Osteocyte (in vitro differentiated cells): ENCODE data around the gene MMP28. TPM values are rescaled to one million over a fixed set of nuclear protein-coding genes. Genes with fewer than 3 reads are reported as not detected.
A peak's percentile ranks its signal among the peaks of the same experiment; 100 is the strongest.

ENCODE experiments used
- DNase-seq: peaks from one replicate; pipeline ENCODE4 v3.0.0; 2021; ENCODE audit warnings: mixed read lengths; ENCODE audit not compliant: unreplicated experiment; ENCODE audit errors: extremely low spot score
- H3K27ac Mint-ChIP-seq: one replicate; pipeline ENCODE4 v1.8.0; 2021; ENCODE audit warnings: mild to moderate bottlenecking, mixed read lengths; ENCODE audit not compliant: unreplicated experiment
- H3K27me3 Mint-ChIP-seq: one replicate; pipeline ENCODE4 v1.8.0; 2021; ENCODE audit warnings: mixed read lengths; ENCODE audit not compliant: unreplicated experiment
- H3K36me3 Mint-ChIP-seq: one replicate; pipeline ENCODE4 v1.8.0; 2021; ENCODE audit warnings: mixed read lengths; ENCODE audit not compliant: unreplicated experiment
- H3K4me1 Mint-ChIP-seq: one replicate; pipeline ENCODE4 v1.8.0; 2021; ENCODE audit warnings: mixed read lengths; ENCODE audit not compliant: unreplicated experiment
- H3K4me3 Mint-ChIP-seq: one replicate; pipeline ENCODE4 v1.8.0; 2021; ENCODE audit warnings: mild to moderate bottlenecking, moderate library complexity, mixed read lengths; ENCODE audit not compliant: unreplicated experiment
- H3K9me3 Mint-ChIP-seq: one replicate; pipeline ENCODE4 v1.8.0; 2021; ENCODE audit warnings: mixed read lengths; ENCODE audit not compliant: unreplicated experiment
- total RNA-seq: library from RNA; stranded (reverse); gene quantifications from 2 replicates; pipeline ENCODE4 v1.2.1, GENCODE V29; 2021
- TF ChIP-seq, protein P1 (sequence below): fragments of 200-600 bp; sonication (generic); IDR thresholded peaks from 2 replicates; pipeline ENCODE4 v1.5.0; 2021; ENCODE audit warnings: antibody characterized with exemption, mild to moderate bottlenecking, moderate library complexity

The MMP28 gene
- total RNA-seq, 1 donor from 2014 or later: 0.75 TPM

DNA sequence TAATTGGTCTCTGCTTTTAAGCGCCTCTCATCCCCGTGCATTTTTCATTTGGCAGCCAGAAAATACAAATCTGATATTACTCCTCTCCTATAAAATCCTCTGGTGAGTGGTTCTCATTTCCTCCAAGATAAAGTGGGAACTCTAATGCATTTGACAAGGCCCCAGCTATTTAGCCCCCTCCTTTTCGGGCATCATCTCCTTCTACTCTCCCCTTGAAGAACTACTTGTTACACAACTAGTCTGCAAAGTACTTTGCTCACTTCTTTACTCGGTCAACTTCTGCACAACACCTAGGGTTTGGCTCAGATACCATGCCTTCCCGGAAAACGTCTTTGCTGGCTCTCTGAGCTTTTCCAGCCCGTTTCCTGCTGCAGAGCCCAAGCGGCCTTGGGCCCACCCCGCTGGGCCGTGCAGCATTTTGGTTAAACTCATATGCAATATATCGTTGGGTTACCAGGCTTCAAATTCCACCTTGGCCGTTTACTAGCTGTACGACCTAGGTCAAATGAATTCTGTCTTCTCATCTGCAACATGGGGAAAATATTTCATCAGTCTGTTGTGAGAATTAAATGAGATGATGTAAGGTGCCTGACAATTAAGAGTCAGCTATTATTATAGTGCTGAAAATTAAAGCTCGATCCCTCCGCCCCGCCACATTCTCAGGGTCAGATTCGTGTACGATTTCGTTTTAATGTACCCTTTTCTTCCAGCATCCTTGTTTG lies 13.0 kb upstream of the MMP28 start:
- TF ChIP-seq, protein P1, sequence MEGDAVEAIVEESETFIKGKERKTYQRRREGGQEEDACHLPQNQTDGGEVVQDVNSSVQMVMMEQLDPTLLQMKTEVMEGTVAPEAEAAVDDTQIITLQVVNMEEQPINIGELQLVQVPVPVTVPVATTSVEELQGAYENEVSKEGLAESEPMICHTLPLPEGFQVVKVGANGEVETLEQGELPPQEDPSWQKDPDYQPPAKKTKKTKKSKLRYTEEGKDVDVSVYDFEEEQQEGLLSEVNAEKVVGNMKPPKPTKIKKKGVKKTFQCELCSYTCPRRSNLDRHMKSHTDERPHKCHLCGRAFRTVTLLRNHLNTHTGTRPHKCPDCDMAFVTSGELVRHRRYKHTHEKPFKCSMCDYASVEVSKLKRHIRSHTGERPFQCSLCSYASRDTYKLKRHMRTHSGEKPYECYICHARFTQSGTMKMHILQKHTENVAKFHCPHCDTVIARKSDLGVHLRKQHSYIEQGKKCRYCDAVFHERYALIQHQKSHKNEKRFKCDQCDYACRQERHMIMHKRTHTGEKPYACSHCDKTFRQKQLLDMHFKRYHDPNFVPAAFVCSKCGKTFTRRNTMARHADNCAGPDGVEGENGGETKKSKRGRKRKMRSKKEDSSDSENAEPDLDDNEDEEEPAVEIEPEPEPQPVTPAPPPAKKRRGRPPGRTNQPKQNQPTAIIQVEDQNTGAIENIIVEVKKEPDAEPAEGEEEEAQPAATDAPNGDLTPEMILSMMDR: no peak
- peak overlapping the region; percentile 86 for H3K4me3 Mint-ChIP-seq
- H3K4me1 Mint-ChIP-seq: peaks cover 57% of the 10 kb centered on the region
- H3K9me3 Mint-ChIP-seq: no peaks in the 10 kb centered on the region
- H3K36me3 Mint-ChIP-seq: no peaks in the 10 kb centered on the region
- peak overlapping the region; percentile 99 for H3K27ac Mint-ChIP-seq
- no peak for DNase-seq
- H3K27me3 Mint-ChIP-seq: no peaks in the 10 kb centered on the region

- peaks cover 53% of the 10 kb centered on the region for H3K4me1 Mint-ChIP-seq
- DNase-seq: no peak
- no peaks in the 10 kb centered on the region for H3K36me3 Mint-ChIP-seq
- TF ChIP-seq, protein P1: no peak
- H3K9me3 Mint-ChIP-seq: no peaks in the 10 kb centered on the region
- peak overlapping the region; percentile 86 for H3K4me3 Mint-ChIP-seq
- no peaks in the 10 kb centered on the region for H3K27me3 Mint-ChIP-seq
- H3K27ac Mint-ChIP-seq: peak overlapping the region; percentile 99
These were observed 12.1 kb upstream of the MMP28 start for GRCh38 chr17:35807371-35808144.

GRCh38 chr17:35804658-35805192 lies 9.3 kb upstream of the MMP28 start:
- DNase-seq: no peak

DNA sequence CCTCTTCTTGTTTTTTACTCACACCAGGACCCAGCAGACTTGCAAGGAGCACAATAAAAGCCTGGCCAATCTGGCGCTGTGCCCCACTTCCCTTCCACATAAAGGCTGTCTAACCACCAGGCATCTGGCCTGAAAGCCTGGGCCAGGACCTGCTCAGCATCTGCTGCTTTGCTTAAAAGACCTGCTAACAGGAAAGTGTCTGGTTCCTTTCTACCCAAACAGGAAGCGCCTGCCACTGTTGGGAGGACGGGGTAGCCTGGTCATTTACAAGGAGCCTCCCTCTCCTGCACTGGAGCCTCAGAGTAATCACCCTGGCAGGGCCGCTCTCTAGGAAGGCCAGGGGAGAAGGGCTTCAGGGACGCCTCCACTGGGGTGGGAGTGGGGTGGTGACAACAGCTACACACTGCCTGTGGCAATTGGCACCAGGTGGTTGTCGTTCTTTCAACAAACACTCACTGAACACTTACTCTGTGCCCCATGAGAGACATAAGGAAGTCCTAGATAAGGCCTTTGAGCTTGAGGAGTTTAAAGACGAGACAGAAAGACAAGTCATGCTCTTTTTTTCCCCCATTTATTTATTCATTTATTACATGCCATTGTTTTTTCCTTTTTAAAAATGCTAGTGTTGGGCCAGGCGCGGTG lies 6.3 kb upstream of the MMP28 start:
- Mint-ChIP-seq H3K4me3 (no peak overlapping the region), H3K4me1 (peaks cover 28% of the 10 kb centered on the region), H3K27ac (no peak overlapping the region), H3K27me3 (peaks cover 11% of the 10 kb centered on the region), H3K36me3 (no peaks in the 10 kb centered on the region), H3K9me3 (no peaks in the 10 kb centered on the region)
- DNase-seq: peak; percentile 66
- TF ChIP-seq, protein P1: no peak

More at GRCh38 chr17:35804658-35805192, 9.3 kb upstream of the MMP28 start:
- H3K36me3 Mint-ChIP-seq: no peaks in the 10 kb centered on the region
- TF ChIP-seq, protein P1: peak; percentile 97
- H3K4me3 Mint-ChIP-seq: no peak overlapping the region
- H3K9me3 Mint-ChIP-seq: no peaks in the 10 kb centered on the region
- no peaks in the 10 kb centered on the region for H3K27me3 Mint-ChIP-seq
- H3K27ac Mint-ChIP-seq: no peak overlapping the region
- peaks cover 48% of the 10 kb centered on the region for H3K4me1 Mint-ChIP-seq
